HepG2 (cell line): Measurements from ENCODE around the gene PLCB4. TPM values are rescaled to one million over a fixed set of nuclear protein-coding genes. Genes with fewer than 3 reads are reported as not detected.

ENCODE experiments used
- ATAD3A ChIP-seq: sonication (generic); formaldehyde crosslinking; IDR thresholded peaks from 2 replicates; pipeline ENCODE4 v1.4.0; 2020; ENCODE audit warnings: missing genetic modification reagents
- CBX1 ChIP-seq: IDR thresholded peaks from one replicate; pipeline ENCODE4 v1.6.1; 2016; ENCODE audit warnings: antibody characterized with exemption, low read depth
- HMG20B ChIP-seq: conservative IDR thresholded peaks from 2 replicates; pipeline ENCODE4 v1.6.1; 2016; ENCODE audit warnings: missing genetic modification reagents, missing compliant biosample characterization
- HOXA7 ChIP-seq: sonication (generic); formaldehyde crosslinking; IDR thresholded peaks from 2 replicates; pipeline ENCODE4 v1.8.1; 2022; ENCODE audit warnings: mild to moderate bottlenecking, missing genetic modification reagents, moderate library complexity
- JUNB ChIP-seq: sonication (generic); formaldehyde crosslinking; IDR thresholded peaks from 2 replicates; pipeline ENCODE4 v1.8.0; 2022; ENCODE audit warnings: missing genetic modification reagents, mild to moderate bottlenecking, borderline replicate concordance
- MAFF ChIP-seq: IDR thresholded peaks from 2 replicates; pipeline ENCODE4 v1.6.1; 2011; ENCODE audit warnings: low read depth, low read length, improper control_type of control experiment
- NCOR1 ChIP-seq: fragments of 200-600 bp; sonication (generic); IDR thresholded peaks from 2 replicates; pipeline ENCODE4 v1.7.0; 2017; ENCODE audit warnings: antibody characterized with exemption, low read length, borderline replicate concordance
- ONECUT2 ChIP-seq: sonication (generic); formaldehyde crosslinking; IDR thresholded peaks from 2 replicates; pipeline ENCODE4 v1.4.0; 2020; ENCODE audit warnings: missing genetic modification reagents
- PTBP1 ChIP-seq: fragments of 200-400 bp; formaldehyde crosslinking; IDR thresholded peaks from 2 replicates; pipeline ENCODE4 v1.6.1; 2018; ENCODE audit warnings: low read length, low read depth; ENCODE audit not compliant: poor library complexity, severe bottlenecking
- RARA ChIP-seq: IDR thresholded peaks from 2 replicates; pipeline ENCODE4 v1.6.1; 2016; ENCODE audit warnings: missing genetic modification reagents, missing compliant biosample characterization
- RBM39 ChIP-seq: fragments of 200-400 bp; formaldehyde crosslinking; IDR thresholded peaks from one replicate; pipeline ENCODE4 v1.6.1; 2018; ENCODE audit warnings: antibody characterized with exemption, mild to moderate bottlenecking, low read depth, low read length; ENCODE audit not compliant: poor library complexity, severe bottlenecking
- RFX1 ChIP-seq: fragments of 450-650 bp; IDR thresholded peaks from 2 replicates; pipeline ENCODE4 v1.6.1; 2017
- TAF15 ChIP-seq: fragments of 200-400 bp; formaldehyde crosslinking; IDR thresholded peaks from one replicate; pipeline ENCODE4 v1.6.1; 2018; ENCODE audit warnings: mild to moderate bottlenecking, low read depth, low read length; ENCODE audit not compliant: poor library complexity, severe bottlenecking
- TCF7L2 ChIP-seq: IDR thresholded peaks from 2 replicates; pipeline ENCODE4 v1.6.1; 2011; ENCODE audit warnings: mild to moderate bottlenecking, low read depth, low read length, moderate library complexity
- TFDP1 ChIP-seq: IDR thresholded peaks from 2 replicates; pipeline ENCODE4 v1.6.1; 2016; ENCODE audit warnings: missing compliant biosample characterization, missing genetic modification reagents, borderline replicate concordance
- ZBTB8A ChIP-seq: sonication (generic); formaldehyde crosslinking; IDR thresholded peaks from 2 replicates; pipeline ENCODE4 v1.4.0; 2020; ENCODE audit warnings: mild to moderate bottlenecking, low read depth, missing genetic modification reagents, borderline replicate concordance
- ZEB1 ChIP-seq: IDR thresholded peaks from 2 replicates; pipeline ENCODE4 v1.6.1; 2012; ENCODE audit warnings: mild to moderate bottlenecking, low read depth, inconsistent platforms; ENCODE audit not compliant: insufficient replicate concordance
- ZNF18 ChIP-seq: sonication (generic); formaldehyde crosslinking; IDR thresholded peaks from 2 replicates; pipeline ENCODE4 v1.8.0; 2022; ENCODE audit warnings: mild to moderate bottlenecking, missing genetic modification reagents; ENCODE audit not compliant: insufficient replicate concordance
- ZNF235 ChIP-seq: sonication (generic); formaldehyde crosslinking; IDR thresholded peaks from 2 replicates; pipeline ENCODE4 v1.8.1; 2023; ENCODE audit warnings: mild to moderate bottlenecking, missing genetic modification reagents, borderline replicate concordance
- ZNF326 ChIP-seq: sonication (generic); formaldehyde crosslinking; IDR thresholded peaks from 2 replicates; pipeline ENCODE4 v1.4.0; 2020; ENCODE audit warnings: missing genetic modification reagents, borderline replicate concordance
- ZNF562 ChIP-seq: sonication (generic); formaldehyde crosslinking; IDR thresholded peaks from 2 replicates; pipeline ENCODE4 v1.8.0; 2022; ENCODE audit warnings: missing genetic modification reagents, borderline replicate concordance
- ZNF564 ChIP-seq: sonication (generic); formaldehyde crosslinking; IDR thresholded peaks from 2 replicates; pipeline ENCODE4 v1.8.1; 2023; ENCODE audit warnings: mild to moderate bottlenecking, missing genetic modification reagents
- ZNF607 ChIP-seq: sonication (generic); formaldehyde crosslinking; IDR thresholded peaks from 2 replicates; pipeline ENCODE4 v1.5.1; 2020; ENCODE audit warnings: missing genetic modification reagents, mild to moderate bottlenecking, borderline replicate concordance
- ZNF652 ChIP-seq: IDR thresholded peaks from 2 replicates; pipeline ENCODE4 v1.6.1; 2016; ENCODE audit warnings: low read depth, borderline replicate concordance
- ZNF776 ChIP-seq: sonication (generic); formaldehyde crosslinking; IDR thresholded peaks from 2 replicates; pipeline ENCODE4 v1.4.0; 2020; ENCODE audit warnings: mild to moderate bottlenecking, missing genetic modification reagents
- polyA plus RNA-seq, 8 experiments: library from polyadenylated mRNA; depleted of rRNA in 3 of 8; stranded (reverse) in 7 of 8; unstranded in 1 of 8; fragments of >200 nt; fragmentation: Illumina TruSeq in 4 of 8; extraction: Trizol in 4 of 8; gene quantifications; 2 replicates each; pipeline versions ENCODE4 v1.2.1 to v1.2.3, GENCODE V29; 2011 to 2016; ENCODE audit warnings: low read depth in 4 of 8, missing spikeins in 1 of 8, mixed read lengths in 1 of 8; ENCODE audit not compliant: insufficient read depth in 1 of 8
- total RNA-seq, 5 experiments: library from RNA; depleted of rRNA; stranded (reverse); fragments of >200 nt; fragmentation: Illumina TruSeq; extraction: Trizol; gene quantifications; 2 replicates each; pipeline ENCODE4 v1.2.3, GENCODE V29; 2016; ENCODE audit warnings: low read depth in 1 of 5
- TF ChIP-seq, protein P1 (sequence below): sonication (generic); formaldehyde crosslinking; IDR thresholded peaks from 2 replicates; pipeline ENCODE4 v1.8.0; 2022; ENCODE audit warnings: mild to moderate bottlenecking, missing genetic modification reagents, borderline replicate concordance
- TF ChIP-seq, protein P2 (sequence below): sonication (generic); formaldehyde crosslinking; IDR thresholded peaks from 2 replicates; pipeline ENCODE4 v1.5.0; 2020; ENCODE audit warnings: missing genetic modification reagents, mild to moderate bottlenecking, borderline replicate concordance

PLCB4 gene
- total and polyA plus RNA-seq, 2 of the 13 experiments (the other 11 are each of a cell fraction or from before 2014, with no cell fraction given): 0.01 TPM; not detected in 1

GRCh38 chr20:9285617-9286016 lies 216.7 kb downstream of the PLCB4 start (continued):
- TF ChIP-seq ZNF18 (CRISPR knock-in tag): no peak
- no peak for TF ChIP-seq TFDP1 (CRISPR knock-in tag)
- no peak for TF ChIP-seq ZNF564 (CRISPR knock-in tag)
- no peak for TF ChIP-seq ZEB1
- TF ChIP-seq RFX1: no peak
- TF ChIP-seq ZNF652 (CRISPR knock-in tag): no peak
- no peak for TF ChIP-seq CBX1
- no peak for TF ChIP-seq ONECUT2 (CRISPR knock-in tag)
- no peak for TF ChIP-seq ZNF776 (CRISPR knock-in tag)
- no peak for TF ChIP-seq PTBP1
- TF ChIP-seq ZNF326 (CRISPR knock-in tag): no peak
- peak; percentile 98 for TF ChIP-seq RARA (CRISPR knock-in tag)
- TF ChIP-seq ZNF607 (CRISPR knock-in tag): no peak
- TF ChIP-seq NCOR1: peak; percentile 19; the same call in 1 of the 2 replicates
- no peak for TF ChIP-seq RBM39
- TF ChIP-seq HMG20B (CRISPR knock-in tag): no peak
- TF ChIP-seq, protein P1, sequence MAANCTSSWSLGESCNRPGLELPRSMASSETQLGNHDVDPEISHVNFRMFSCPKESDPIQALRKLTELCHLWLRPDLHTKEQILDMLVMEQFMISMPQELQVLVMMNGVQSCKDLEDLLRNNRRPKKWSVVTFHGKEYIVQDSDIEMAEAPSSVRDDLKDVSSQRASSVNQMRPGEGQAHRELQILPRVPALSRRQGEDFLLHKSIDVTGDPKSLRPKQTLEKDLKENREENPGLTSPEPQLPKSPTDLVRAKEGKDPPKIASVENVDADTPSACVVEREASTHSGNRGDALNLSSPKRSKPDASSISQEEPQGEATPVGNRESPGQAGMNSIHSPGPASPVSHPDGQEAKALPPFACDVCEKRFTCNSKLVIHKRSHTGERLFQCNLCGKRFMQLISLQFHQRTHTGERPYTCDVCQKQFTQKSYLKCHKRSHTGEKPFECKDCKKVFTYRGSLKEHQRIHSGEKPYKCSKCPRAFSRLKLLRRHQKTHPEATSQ (CRISPR knock-in tag): no peak
- TF ChIP-seq ZNF235 (CRISPR knock-in tag): no peak
- no peak for TF ChIP-seq TCF7L2
- TF ChIP-seq MAFF: 0 out of 2 replicates have a peak, but pooled peaks have one; percentile 21
- no peak for TF ChIP-seq ATAD3A (CRISPR knock-in tag)
- TF ChIP-seq, protein P2, sequence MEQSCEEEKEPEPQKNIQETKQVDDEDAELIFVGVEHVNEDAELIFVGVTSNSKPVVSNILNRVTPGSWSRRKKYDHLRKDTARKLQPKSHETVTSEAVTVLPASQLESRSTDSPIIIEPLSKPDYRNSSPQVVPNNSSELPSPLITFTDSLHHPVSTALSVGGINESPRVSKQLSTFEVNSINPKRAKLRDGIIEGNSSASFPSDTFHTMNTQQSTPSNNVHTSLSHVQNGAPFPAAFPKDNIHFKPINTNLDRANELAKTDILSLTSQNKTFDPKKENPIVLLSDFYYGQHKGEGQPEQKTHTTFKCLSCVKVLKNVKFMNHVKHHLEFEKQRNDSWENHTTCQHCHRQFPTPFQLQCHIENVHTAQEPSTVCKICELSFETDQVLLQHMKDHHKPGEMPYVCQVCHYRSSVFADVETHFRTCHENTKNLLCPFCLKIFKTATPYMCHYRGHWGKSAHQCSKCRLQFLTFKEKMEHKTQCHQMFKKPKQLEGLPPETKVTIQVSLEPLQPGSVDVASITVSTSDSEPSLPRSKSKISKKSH: no peak
- TF ChIP-seq TAF15: no peak
- TF ChIP-seq ZNF562 (CRISPR knock-in tag): no peak
- no peak for TF ChIP-seq ZBTB8A (CRISPR knock-in tag)
- TF ChIP-seq HOXA7: no peak
- TF ChIP-seq JUNB: no peak
